H4 (cell line): ENCODE data around the gene GAL3ST2. TPM values are rescaled to one million over a fixed set of nuclear protein-coding genes. Genes with fewer than 3 reads are reported as not detected.
"Not testable (repeated sequence)": the region's sequence is repeated elsewhere in the genome, so short reads cannot be mapped to it uniquely, and the experiment has no call there.

Source experiments
- DNase-seq: peaks from one replicate; pipeline ENCODE4 v3.0.0-alpha.2; 2015; ENCODE audit warnings: low spot score
- total RNA-seq: library from RNA; depleted of rRNA; stranded (reverse); fragments of >200 nt; shearing (Covaris generic); gene quantifications from 2 replicates; pipeline ENCODE4 v1.2.3, GENCODE V29; 2014

GAL3ST2 gene
- total RNA-seq, 1 experiment from 2014 or later, result not detected

DNA sequence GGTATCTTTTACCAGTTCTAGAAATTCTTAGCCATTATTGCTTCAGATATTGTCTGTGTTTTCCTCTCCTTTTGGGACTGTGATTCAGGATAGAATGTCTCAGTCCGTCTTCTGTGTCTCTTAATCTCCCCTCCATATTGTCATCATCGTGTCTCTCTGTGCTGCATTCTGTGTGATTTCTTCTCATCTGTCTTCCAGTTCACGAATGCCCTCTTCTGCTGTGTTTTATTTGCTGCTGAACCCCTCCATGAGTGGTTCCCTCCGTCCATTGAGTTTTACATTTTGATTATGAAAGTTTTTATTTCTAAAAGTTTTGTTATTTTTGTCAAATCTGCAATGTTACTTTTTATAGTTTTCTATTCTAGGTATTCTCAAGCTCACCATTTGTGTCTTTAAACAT, 30.5 kb upstream of the GAL3ST2 start:
- DNase-seq, result no peak

DNA sequence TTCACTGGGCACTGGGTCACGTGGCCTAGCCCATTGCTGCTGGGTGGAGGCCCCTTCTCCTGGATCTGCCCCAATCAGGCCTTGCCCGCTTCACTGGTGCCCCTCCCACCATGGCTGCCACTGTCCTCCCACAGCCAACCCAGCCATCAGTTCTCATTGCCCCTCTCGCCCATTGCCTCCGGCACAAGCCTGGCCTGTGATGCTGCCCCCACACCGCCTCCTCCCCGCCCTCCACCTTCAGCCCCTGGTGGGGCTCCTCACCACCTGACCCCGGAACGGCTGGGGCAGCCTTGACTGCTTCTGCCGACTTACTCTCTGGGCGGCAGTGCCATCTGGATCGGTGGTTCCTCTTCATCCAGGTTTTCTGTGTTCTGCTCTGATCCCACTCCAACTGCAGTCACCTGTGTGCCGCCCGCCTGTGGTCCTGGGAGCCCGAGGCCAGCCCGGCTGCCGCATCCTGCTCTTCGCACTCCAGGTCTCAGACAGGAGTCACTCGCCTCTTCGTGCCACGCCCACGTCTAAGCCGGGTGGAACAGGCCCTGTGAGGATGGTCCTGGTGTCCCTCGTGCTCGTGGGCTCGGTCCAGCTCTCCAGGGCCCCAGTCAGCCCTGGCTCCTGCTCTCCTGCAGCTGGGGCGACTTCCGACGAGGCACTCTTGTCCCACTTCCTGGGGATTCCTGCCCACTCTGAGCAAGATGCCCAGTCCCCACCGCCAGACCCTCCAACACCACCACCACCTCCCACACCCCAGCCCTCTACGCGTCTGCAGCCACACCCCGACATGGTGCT, 28.0 kb upstream of the GAL3ST2 start:
- no peak for DNase-seq

DNA sequence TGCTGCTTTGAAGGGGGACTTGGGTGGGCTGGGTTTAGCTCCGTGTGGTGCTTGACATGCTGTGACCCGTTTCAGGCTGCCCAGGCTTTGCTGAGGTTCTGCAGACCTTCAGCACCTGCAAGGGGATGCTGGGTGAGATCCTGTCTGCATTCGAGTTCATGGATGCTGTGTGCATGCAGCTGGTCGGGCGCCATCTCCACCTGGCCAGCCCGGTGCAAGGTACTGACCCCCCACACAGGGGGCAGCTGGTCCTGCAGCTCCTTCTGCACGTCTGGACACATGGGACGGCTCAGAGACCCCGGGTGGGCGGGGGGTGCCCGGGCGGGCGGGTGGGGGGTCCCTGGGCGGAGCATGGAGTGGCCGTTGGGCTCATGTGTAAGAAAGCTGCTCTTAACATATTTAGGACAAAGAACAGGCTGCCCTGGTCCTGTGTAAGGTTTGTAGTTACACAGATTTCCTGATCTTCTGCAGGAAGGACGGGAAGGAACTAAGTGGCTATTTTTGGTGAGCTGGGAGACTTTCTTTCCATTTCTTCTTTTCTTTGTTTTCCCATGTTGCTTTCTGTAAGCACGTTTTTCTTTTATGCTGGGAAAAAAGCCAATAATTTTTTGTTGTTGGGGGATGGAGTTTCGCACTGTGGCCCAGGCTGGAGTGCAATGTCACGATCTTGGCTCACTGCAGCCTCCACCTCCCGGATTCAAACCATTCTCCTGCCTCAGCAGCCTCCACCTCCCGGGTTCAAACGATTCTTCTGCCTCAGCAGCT, 26.4 kb upstream of the GAL3ST2 start:
- DNase-seq, result no peak

DNA sequence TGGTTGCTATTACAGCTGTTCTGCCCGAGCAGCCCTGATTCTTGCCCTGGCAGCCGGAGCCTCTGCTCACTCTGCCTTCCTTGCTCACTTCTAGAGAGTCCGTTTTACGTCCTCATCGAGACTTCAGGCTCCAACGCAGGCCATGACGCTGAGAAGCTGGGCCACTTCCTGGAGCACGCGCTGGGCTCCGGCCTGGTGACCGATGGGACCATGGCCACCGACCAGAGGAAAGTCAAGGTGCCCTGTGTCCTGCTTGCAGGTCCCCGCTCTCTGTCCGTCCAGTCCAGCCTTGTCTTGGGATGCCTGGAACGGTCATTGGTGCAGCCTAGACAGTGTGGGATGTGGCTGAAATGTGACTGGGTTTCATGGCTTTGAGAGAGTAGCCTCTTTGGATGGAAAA, 25.5 kb upstream of the GAL3ST2 start:
- DNase-seq, result no peak

DNA sequence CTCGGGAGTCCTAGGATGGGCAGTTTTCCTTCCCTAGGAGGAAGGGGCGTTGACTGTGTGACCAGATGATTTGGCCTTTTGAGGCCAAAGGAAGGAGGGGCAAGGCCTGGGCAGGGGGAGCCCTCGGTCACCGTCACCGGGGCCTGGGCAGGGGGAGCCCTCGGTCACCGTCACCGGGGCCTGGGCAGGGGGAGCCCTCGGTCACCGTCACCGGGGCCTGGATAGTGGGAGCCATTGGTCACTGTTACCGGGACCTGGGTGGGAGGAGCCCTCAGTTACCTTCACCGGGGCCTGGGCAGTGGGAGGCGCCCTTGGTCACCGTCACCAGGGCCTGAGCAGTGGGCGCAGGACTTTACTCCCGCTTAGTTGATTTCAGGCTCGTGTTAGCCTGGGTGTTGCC, 24.8 kb upstream of the GAL3ST2 start:
- no peak for DNase-seq

DNA sequence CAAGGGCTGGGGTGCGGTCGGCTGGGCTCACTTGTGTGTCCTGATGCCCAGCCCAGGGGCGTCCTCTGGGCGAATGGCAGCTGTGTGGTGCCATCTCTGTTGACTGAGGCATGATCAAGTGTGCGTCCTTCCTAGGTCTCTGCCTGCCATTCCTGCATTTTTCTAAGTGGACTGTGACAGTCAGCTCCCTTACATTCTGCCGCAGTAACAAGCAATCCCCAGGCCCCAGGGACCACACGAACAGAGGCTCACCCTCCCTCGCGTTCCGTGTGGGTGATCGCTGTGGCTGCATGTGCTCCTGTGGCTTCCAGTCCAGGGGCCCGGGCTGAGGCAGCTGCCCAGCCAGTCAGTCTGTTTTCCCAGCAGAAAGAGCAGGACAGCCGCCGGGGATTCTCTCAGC, 24.4 kb upstream of the GAL3ST2 start:
- DNase-seq, result no peak

DNA sequence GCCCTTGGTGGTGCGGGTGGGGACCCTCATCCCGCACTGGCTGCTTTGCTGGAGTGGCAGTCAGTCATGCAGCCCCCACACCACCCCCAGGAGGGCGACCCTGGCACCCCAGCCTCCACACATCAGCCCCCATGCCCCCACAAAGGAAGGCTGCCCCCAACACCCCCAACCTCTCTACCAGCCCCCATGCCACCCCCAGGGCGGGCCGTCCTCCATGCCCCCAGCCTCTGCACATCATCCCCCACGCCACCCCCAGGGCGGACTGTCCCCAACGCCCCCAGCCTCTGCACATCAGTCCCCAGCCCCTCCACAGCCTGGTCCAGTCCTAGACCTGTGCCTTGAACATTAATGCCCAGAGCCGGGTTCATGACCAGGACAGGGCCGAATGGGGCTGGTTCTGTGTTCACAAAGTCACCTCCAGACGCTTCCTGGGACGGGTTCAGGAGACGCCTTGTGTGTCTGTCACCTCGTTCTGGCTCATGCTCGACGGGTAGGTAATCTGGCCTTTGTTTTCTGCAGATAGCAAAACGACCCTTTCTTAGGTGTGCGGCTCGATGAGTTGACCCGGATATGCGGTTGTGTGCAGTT, 23.8 kb upstream of the GAL3ST2 start:
- no peak for DNase-seq

DNA sequence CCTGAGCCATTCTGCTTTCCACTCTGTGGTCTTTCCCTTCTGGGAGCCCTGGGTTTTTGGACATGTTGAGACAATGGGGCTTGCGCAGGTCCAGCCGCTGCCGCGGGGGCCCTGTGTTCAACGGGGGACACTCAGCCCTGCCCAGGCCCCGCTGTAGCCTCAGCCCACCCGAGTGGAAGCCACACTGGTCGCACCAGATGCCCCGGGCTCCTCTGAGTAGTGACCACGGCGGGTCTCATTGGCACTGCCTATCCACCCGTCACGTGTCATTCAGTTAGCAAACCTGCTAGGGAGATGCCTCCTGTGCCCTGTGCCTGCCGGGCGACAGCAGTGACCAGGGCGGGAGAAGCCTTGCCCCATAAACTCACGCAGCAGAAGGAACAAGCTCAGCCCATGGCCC, 23.1 kb upstream of the GAL3ST2 start:
- no peak for DNase-seq

DNA sequence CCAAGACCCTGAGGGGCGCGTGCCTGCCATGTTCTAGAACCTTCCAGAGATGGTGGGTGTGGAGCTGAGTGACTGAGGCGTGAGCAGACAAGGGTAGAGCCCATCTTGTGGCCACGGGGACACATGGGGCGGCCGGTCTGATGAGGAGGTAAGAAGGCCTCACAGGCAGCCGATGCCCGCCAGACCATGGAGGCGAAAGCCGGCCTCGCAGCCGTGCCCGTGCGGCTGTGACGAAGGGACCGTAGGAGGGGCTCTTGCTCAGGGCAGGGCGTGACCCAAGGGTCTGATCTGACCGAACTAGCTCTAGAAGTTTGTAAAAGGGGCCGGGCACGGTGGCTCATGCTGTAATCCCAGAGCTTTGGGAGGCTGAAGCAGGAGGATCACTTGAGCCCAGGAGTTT, 22.6 kb upstream of the GAL3ST2 start:
- DNase-seq, result no peak

DNA sequence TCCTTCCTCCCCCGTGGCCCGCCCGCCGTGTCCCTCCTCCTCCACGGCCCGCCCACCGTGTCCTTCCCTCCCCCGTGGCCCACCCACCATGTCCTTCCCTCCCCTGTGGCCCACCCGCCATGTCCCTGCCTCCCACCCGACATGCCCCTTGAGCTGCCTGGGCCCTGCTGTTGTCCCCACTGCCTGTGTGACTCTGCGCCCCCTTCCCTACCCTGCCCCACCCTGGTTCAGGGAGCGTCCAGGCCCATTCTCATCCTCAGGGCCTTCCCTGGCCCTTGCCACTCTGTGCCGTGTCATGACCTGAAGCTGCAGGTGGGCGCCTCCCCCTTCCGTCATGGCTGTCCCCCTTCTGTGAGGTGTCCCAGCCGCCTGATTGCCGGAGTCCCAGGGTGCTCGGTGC, 21.5 kb upstream of the GAL3ST2 start:
- no peak for DNase-seq

DNA sequence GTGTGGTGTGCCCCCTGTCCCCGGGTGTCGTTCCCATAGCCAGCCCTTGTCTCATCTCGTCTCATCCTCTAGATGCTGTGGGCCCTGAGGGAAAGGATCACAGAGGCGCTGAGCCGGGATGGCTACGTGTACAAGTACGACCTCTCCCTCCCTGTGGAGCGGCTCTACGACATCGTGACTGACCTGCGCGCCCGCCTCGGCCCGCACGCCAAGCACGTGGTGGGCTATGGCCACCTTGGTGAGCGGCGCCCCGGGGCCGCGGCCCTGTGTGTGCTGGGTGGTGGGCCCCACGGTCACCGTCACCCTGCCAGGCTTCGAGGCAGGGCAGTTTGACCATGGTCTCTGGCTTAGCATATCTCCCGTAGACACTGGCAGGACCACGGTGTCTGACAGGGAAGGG, 20.8 kb upstream of the GAL3ST2 start:
- DNase-seq, result no peak

DNA sequence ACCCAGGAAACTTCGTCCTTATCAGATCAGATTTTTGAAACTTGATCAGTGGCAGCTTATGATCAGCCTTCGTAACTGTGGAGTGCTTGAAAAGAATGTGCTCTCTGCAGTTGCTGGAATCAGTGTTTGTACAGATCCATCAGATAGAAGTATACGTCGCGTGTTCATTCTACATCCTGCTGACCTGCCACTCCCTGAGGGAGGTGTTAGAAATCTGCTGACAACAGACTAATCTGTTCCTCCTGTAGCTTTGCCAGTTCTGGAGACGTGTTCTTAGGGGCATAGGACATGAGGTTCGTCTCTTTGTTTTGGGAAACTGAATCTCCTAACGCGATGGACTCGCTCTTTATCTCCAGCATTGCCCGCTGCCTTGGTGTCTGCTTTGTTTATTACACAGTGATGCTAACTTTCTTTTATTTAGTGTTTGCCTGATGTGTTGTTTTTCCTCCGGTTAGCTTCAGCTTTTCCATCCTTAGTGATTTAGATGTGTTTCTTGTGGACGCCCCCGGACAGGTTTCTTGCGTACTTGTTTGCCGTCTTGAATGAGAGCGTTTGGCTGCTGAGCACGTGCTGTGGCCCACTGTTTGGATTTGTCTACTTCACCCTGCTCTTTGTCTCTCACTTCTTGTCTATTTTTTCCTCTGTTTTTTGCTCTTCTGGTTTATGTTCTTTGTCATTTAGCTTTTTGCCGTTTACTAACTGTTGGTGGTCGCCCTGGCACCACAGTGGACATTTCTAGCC, 17.4 kb upstream of the GAL3ST2 start:
- no peak for DNase-seq

DNA sequence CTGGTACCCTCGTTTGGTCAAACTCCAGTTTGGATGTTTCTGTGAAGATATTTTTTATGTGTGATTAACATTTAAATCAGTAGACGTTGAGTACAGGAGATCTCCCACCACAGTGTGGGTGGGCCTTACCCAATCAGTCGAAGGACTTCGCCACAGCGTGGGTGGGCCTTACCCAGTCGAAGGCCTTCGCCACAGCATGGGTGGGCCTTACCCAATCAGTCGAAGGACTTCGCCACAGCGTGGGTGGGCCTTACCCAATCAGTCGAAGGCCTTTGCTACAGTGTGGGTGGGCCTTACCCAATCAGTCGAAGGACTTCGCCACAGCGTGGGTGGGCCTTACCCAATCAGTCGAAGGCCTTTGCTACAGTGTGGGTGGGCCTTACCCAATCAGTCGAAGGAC, 16.7 kb upstream of the GAL3ST2 start:
- not testable (repeated sequence) for DNase-seq

DNA sequence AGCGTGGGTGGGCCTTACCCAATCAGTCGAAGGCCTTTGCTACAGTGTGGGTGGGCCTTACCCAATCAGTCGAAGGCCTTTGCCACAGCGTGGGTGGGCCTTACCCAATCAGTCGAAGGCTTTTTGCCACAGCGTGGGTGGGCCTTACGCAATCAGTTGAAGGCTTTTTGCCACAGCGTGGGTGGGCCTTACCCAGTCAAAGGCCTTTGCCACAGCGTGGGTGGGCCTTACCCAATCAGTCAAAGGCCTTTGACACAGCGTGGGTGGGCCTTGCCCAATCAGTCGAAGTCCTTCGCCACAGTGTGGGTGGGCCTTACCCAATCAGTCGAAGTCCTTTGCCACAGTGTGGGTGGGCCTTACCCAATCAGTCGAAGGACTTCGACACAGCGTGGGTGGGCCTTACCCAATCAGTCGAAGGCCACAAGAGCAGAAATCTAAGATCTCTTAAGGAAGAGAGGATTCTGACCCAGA, 16.3 kb upstream of the GAL3ST2 start:
- no peak for DNase-seq

DNA sequence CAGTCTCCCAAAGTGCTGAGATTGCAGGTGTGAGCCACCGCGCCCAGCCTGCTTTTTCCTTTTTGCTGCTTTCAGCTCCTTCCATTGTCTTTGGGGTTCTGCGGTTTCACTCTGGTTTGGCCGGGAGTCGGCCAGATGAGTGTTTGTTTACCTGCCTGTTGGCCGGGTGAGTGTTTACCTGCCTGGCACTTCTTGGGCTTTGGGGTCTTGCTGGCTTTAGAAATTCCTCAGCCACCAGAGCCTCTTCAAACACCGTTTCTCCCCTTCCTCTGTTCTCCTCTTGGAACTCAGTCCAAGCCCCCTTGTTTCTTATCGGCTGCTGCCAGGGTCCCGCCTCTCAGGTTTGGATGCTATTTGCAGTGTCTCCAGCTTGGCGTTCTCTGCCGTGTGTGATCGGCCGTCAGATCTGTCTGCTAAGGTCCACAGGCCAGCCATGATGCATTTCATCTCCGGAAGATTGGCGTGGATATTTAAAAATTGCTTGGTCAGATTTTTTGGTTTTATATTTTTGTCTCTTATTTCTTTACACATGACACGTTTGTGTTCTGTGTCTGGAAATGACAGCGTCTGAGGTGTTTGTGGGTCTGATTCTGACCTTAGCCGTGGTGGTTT, 14.2 kb upstream of the GAL3ST2 start:
- no peak for DNase-seq

DNA sequence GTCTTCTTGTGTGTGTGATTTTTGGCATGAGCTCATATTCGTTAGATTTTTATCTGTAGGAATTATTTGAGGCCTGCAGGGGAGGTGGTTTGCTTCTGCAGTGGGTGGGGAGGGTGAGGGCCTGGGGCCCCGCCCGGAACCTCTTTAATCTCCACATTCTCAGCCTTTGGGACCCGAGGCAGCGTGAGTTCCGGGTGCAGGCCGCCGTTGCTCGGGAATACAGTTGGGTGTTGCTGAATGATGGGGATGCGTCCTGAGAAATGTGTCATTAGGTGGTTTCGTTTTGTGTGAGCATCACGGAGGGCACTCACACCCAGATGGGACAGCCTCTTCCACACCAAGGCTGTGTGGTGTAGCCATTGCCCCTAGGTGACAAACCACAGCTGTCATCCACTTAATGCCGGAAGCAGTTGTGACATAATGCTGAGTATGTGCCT, 13.7 kb upstream of the GAL3ST2 start:
- no peak for DNase-seq

DNA sequence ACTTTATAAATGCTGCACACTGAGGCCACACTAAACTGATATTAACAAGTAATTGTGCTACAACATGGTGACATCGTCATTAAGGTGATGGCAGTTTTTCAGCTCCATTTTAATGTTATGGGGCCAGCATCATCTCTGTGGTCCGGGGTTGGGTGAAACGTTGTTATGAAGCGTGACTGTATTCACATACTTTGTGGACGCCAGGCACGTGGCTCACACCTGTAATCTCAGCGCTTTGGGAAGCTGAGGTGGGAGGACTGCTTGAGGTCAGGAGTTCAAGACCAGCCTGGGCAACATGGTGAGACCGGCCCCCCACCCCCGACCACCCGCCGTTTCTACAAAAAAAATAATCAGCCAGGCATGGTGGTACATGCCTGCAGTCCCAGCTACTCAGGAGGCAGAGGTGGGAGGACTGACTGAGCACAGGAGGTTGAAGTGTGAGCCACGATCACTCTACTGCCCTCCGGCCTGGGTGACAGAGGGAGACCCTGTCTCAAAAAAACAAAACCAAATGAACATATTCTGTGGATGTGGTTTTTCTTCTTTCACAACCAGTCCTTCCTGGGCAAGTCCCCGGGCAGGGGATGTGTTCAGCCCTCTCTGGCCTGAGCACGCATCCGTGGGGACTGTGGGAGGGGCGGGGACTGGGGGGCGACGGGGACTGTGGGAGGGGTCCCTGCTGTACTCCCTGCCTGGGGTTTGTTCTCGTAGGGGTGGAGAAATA, 12.9 kb upstream of the GAL3ST2 start:
- no peak for DNase-seq

DNA sequence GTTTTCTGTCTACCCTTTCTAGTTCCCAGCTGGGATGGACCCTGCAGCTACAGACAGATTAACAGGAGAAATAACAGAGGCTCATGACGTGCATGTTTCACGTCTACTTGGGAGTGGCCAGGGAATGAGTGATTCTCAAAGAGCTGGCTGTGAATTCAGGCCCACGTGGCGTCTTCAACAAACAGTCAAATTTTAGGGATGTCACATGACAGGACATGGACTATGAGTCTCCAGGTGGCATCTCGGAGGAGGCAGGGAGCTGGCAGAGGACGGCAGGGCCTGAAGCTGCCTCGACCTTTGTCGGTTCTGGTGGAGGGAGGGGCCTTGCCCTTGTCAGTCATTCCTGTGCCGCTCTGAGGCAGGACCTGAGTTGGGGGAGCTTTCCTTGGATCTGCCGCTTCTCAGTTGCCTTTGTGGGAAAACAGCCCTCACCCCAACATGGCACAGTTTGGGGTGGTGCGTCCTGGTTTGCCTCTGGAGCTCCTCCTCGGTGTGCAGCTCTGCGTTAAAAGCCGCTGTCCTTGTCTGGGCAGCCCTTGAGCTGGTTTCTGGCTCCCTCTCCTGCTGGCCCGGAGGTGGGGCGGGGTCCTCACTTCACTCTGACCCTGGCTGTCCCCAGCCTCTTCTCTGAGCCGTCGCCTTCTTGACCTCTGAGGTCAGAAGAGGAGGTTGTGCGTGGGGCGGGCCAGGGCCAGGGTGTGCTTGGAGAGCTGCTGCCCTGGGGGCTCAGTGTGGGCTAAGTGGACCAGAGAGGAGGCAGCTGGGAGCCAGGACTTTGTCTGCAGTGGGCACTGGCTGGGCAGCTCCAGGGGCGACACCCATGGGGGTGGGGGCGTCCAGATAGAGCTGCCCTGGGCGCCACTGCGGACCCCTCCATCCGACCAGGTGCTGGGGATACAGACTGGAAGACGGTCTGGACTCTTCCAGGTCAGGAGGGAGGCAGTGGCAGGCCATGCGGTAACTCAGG, 12.1 kb upstream of the GAL3ST2 start:
- DNase-seq, result no peak

DNA sequence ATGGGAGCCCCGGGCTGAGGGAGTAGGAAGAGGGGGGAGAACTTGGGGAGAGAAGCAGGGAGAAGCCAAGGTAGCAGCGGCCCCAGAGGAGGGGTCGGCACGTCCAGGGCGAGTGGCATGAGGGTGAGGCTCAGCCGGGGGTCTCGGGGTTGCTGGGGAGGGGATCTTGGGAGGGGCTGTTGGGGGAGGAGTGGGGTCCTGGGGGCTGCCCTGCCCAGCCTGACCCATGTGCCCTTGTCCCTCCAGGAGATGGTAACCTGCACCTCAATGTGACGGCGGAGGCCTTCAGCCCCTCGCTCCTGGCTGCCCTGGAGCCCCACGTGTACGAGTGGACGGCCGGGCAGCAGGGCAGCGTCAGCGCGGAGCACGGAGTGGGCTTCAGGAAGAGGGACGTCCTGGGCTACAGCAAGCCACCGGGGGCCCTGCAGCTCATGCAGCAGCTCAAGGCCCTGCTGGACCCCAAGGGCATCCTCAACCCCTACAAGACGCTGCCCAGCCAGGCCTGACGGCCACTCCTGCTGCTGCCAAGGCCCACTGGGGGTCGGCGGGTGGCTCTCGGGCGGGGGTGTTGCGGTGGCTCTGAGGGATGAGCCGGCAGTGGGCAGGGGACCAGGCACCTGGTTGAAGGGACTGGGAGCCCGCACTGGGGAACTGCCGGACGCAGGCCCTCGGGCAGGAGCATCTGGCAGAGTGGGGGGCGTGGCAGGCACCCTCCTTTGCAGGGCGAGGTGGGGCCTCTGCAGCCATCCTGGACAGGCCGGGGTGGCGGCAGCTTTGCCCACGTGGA, 9.0 kb upstream of the GAL3ST2 start:
- no peak for DNase-seq
